ENCODE data around the gene LRBA.

Gene LRBA

DNA sequence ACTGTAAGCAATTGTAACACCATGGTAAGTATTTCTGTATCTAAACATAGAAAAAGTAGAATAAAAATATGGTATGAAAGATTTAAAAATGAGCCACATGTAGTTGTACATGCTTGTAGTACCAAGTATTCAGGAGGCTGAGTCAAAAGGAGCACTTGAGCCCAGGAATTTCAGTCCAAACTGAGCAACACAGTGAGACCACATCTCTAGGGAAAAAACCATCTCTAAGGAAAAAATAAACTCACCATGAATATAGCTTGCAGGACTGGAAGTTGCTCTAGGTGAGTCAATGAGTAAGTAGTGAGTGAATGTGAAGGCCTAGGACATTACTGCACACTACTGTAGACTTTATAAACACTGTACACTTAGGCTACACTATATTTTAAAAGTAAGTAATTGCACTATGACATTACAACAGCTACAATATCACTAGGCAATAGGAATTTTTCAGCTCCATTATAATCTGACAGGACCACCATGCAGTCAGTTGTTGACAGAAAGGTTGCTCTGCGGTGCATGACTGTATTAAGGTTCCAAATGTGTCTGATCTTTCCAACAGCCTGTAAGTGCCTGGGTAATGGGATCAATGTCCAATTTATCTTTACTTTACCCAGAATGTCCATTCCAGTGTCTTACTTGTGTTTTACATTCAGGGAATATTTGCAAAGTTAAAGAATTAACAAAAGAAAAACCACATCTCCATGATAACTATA, 28.9 kb upstream of the LRBA start:
- Histone ChIP-seq H3K27me3 (ENCODE audit: insufficient read depth, low read length, poor library complexity) (no peaks in the 10 kb centered on the region), H4K20me1 (ENCODE audit: insufficient read depth, low read length) (no peaks in the 10 kb centered on the region), H3K4me1 (ENCODE audit: insufficient read depth, low read length) (no peaks in the 10 kb centered on the region), H3K79me2 (ENCODE audit: insufficient read depth, low read length) (no peaks in the 10 kb centered on the region), H3K9ac (ENCODE audit: low read depth, low read length) (no peak overlapping the region), H3K36me3 (ENCODE audit: insufficient read depth, low read length) (no peaks in the 10 kb centered on the region), H2AFZ (ENCODE audit: low read depth, low read length) (no peak overlapping the region), H3K4me2 (ENCODE audit: insufficient read depth, low read length) (no peak overlapping the region), H3K4me3 (ENCODE audit: low read depth in 1 of 2, low read length in 2 of 2) (no peak overlapping the region), H3K27ac (ENCODE audit: low read length) (no peak overlapping the region), H3K9me3 (ENCODE audit: insufficient read depth, low read length, severe bottlenecking) (no peaks in the 10 kb centered on the region)
- DNase-seq (no peak), ATAC-seq (ENCODE audit: insufficient read depth, low read depth) (no peak)
- TF ChIP-seq, protein P1, sequence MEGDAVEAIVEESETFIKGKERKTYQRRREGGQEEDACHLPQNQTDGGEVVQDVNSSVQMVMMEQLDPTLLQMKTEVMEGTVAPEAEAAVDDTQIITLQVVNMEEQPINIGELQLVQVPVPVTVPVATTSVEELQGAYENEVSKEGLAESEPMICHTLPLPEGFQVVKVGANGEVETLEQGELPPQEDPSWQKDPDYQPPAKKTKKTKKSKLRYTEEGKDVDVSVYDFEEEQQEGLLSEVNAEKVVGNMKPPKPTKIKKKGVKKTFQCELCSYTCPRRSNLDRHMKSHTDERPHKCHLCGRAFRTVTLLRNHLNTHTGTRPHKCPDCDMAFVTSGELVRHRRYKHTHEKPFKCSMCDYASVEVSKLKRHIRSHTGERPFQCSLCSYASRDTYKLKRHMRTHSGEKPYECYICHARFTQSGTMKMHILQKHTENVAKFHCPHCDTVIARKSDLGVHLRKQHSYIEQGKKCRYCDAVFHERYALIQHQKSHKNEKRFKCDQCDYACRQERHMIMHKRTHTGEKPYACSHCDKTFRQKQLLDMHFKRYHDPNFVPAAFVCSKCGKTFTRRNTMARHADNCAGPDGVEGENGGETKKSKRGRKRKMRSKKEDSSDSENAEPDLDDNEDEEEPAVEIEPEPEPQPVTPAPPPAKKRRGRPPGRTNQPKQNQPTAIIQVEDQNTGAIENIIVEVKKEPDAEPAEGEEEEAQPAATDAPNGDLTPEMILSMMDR (IDR thresholded peaks at IDR 0.05; ENCODE audit: borderline replicate concordance, extremely low read depth, low read length, poor library complexity, severe bottlenecking): no peak
- TF ChIP-seq EZH2 (IDR thresholded peaks at IDR 0.05; ENCODE audit: borderline replicate concordance, low read depth, low read length, severe bottlenecking): no peak

DNA sequence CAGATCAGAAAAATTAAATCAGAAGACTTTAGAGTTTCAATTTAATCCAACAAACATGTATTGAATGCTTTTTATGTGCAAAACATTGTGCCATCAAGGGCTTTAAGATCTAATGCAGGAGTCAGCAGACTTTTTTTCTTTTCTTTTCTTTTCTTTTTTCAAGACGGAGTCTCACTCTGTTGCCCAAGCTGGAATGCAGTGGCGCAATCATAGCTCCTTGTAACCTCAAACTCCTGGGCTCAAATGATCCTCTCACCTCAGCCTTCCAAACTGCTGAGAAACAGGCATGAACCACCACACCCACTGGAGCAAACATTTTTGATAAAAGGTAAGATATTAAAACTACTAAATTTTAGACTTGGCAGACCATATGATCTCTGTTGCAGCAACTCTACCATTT, 24.6 kb upstream of the LRBA start:
- H3K36me3 ChIP-seq (ENCODE audit: insufficient read depth, low read length): no peaks in the 10 kb centered on the region
- ATAC-seq (ENCODE audit: insufficient read depth, low read depth) (no peak), DNase-seq (no peak)
- no peaks in the 10 kb centered on the region for H4K20me1 ChIP-seq (ENCODE audit: insufficient read depth, low read length)
- TF ChIP-seq EZH2 (IDR thresholded peaks at IDR 0.05; ENCODE audit: borderline replicate concordance, low read depth, low read length, severe bottlenecking): no peak
- TF ChIP-seq, protein P1 (IDR thresholded peaks at IDR 0.05; ENCODE audit: borderline replicate concordance, extremely low read depth, low read length, poor library complexity, severe bottlenecking): no peak
- H3K4me2 ChIP-seq (ENCODE audit: insufficient read depth, low read length): no peak overlapping the region
- H3K79me2 ChIP-seq (ENCODE audit: insufficient read depth, low read length): no peaks in the 10 kb centered on the region
- H3K4me3 ChIP-seq (ENCODE audit: low read depth in 1 of 2, low read length in 2 of 2): no peak overlapping the region
- no peaks in the 10 kb centered on the region for H3K27me3 ChIP-seq (ENCODE audit: insufficient read depth, low read length, poor library complexity)
- no peaks in the 10 kb centered on the region for H3K4me1 ChIP-seq (ENCODE audit: insufficient read depth, low read length)
- H3K9ac ChIP-seq (ENCODE audit: low read depth, low read length): no peak overlapping the region
- no peak overlapping the region for H2AFZ ChIP-seq (ENCODE audit: low read depth, low read length)
- no peak overlapping the region for H3K27ac ChIP-seq (ENCODE audit: low read length)
- no peaks in the 10 kb centered on the region for H3K9me3 ChIP-seq (ENCODE audit: insufficient read depth, low read length, severe bottlenecking)

DNA sequence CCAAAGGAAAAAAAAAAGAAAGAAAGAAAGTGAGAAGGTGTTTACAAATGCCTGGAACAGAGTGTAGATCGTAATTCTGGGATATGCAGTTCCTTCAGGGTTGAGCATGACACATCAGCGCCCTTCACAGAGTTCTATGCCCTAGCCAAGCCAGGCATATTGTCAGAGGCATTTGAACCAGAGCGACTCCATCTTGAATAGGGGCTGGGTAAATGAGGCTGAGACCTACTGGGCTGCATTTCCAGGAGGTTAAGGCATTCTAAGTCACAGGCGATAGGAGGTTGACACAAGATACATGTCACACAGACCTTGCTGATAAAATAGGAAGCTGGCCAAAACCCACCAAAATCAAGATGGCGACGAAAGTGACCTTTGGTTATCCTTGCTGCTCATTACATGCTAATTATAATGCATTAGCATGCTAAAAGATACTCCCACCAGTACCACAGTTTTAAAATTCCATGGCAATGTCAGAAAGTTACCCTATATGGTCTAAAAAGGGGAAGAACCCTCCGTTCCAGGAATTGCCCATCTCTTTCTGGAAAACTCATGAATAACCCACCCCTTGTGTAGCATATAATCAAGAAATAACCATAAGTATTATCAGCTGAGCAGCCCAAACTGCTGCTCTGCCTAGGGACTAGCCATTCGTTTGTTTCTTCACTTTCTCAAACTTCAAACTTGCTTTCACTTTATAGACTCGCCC, 23.5 kb upstream of the LRBA start:
- no peak for DNase-seq
- Histone ChIP-seq H3K4me3 (ENCODE audit: low read depth in 1 of 2, low read length in 2 of 2) (no peak overlapping the region), H2AFZ (ENCODE audit: low read depth, low read length) (no peak overlapping the region), H4K20me1 (ENCODE audit: insufficient read depth, low read length) (no peaks in the 10 kb centered on the region), H3K9me3 (ENCODE audit: insufficient read depth, low read length, severe bottlenecking) (no peaks in the 10 kb centered on the region), H3K27ac (ENCODE audit: low read length) (no peak overlapping the region), H3K9ac (ENCODE audit: low read depth, low read length) (no peak overlapping the region), H3K4me1 (ENCODE audit: insufficient read depth, low read length) (no peaks in the 10 kb centered on the region), H3K4me2 (ENCODE audit: insufficient read depth, low read length) (no peak overlapping the region), H3K79me2 (ENCODE audit: insufficient read depth, low read length) (no peaks in the 10 kb centered on the region), H3K36me3 (ENCODE audit: insufficient read depth, low read length) (no peaks in the 10 kb centered on the region), H3K27me3 (ENCODE audit: insufficient read depth, low read length, poor library complexity) (no peaks in the 10 kb centered on the region)
- TF ChIP-seq EZH2 (IDR thresholded peaks at IDR 0.05; ENCODE audit: borderline replicate concordance, low read depth, low read length, severe bottlenecking): no peak
- TF ChIP-seq, protein P1 (IDR thresholded peaks at IDR 0.05; ENCODE audit: borderline replicate concordance, extremely low read depth, low read length, poor library complexity, severe bottlenecking): no peak
- no peak for ATAC-seq (ENCODE audit: insufficient read depth, low read depth)
